Neural cell (in vitro differentiated cells): ENCODE measurements around the gene CHORDC1.

Source experiments
- EP300 ChIP-seq: fragments of 450-650 bp; conservative IDR thresholded peaks from 2 replicates; pipeline ENCODE4 v1.6.1; 2014; ENCODE audit warnings: antibody characterized with exemption, mild to moderate bottlenecking, moderate library complexity; ENCODE audit not compliant: poor library complexity, severe bottlenecking
- RAD21 ChIP-seq: fragments of 450-650 bp; conservative IDR thresholded peaks from 2 replicates; pipeline ENCODE4 v1.6.1; 2014; ENCODE audit warnings: antibody characterized with exemption, mild to moderate bottlenecking, moderate library complexity
- TAF1 ChIP-seq: IDR thresholded peaks from 2 replicates; pipeline ENCODE4 v1.6.1; 2012; ENCODE audit warnings: low read depth
- TF ChIP-seq, protein P1 (sequence below): fragments of 450-650 bp; IDR thresholded peaks from 2 replicates; pipeline ENCODE4 v1.5.1; 2014; ENCODE audit warnings: antibody characterized with exemption, mild to moderate bottlenecking, moderate library complexity; ENCODE audit not compliant: poor library complexity, severe bottlenecking

DNA sequence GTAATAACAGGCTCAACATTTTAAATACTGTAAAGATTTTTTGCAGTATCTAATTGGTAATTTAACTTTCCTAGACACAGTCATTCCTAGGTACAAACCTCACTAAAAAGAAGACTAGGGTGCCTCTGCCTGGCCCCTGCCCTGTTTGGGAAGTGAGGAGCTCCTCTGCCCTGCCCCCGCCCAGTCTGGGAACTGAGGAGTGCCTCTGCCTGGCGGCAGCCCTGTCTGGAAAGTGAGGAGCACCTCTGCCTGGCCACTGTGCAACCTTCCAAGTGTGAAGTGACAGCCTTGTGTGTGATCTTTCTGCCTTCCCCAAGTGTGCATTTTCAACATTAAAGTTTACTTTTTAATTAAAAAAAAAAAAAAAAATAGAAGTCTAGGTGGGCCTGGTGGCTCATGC, 4.2 kb downstream of the CHORDC1 start:
- TF ChIP-seq, protein P1, sequence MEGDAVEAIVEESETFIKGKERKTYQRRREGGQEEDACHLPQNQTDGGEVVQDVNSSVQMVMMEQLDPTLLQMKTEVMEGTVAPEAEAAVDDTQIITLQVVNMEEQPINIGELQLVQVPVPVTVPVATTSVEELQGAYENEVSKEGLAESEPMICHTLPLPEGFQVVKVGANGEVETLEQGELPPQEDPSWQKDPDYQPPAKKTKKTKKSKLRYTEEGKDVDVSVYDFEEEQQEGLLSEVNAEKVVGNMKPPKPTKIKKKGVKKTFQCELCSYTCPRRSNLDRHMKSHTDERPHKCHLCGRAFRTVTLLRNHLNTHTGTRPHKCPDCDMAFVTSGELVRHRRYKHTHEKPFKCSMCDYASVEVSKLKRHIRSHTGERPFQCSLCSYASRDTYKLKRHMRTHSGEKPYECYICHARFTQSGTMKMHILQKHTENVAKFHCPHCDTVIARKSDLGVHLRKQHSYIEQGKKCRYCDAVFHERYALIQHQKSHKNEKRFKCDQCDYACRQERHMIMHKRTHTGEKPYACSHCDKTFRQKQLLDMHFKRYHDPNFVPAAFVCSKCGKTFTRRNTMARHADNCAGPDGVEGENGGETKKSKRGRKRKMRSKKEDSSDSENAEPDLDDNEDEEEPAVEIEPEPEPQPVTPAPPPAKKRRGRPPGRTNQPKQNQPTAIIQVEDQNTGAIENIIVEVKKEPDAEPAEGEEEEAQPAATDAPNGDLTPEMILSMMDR: no peak
- TF ChIP-seq TAF1 (no peak), EP300 (no peak), RAD21 (no peak)
